GM21367 (cell line): ENCODE data around the gene TTC28.

Experiments
- ATAC-seq: cut with Tn5 transposase; IDR thresholded peaks from one replicate; pipeline ENCODE4 v1.9.1; 2021; ENCODE audit not compliant: unreplicated experiment

TTC28 gene

DNA sequence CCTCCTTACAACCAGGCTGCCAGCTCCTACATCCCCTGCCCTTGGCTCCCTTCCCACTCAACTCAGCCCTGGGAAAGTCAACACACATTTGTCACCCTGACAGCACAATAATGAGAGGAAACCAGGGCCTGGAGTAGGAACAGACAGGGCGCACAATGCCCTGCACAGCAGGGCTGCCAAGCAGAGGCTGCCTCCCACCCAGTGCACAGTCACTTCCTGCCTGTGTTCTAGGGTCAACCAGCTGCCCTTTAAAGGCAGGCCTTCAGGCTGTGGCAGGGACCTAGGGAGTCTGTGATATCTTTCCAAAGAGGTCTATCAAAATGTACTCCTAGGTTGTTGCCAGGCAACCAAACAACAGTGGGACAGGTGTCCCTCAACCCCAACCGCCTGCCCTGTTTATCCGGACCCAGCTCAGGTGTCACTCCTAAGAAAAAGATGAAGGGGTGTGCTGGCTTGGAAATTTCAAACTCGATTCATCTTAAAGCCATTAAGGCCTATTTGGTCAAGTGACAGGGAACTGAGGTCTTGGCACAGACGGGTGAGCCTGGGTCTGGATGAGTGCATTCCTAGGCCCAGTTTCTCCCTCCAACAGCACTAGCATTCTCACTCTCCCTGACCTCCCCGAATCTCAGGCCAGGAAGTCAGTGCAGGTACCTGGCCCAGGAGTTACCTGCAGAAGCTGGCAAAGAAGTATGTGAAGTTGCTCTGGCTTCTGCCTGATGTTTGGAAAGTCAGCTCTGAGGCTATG, 650.3 kb downstream of the TTC28 start:
- ATAC-seq: no peak

DNA sequence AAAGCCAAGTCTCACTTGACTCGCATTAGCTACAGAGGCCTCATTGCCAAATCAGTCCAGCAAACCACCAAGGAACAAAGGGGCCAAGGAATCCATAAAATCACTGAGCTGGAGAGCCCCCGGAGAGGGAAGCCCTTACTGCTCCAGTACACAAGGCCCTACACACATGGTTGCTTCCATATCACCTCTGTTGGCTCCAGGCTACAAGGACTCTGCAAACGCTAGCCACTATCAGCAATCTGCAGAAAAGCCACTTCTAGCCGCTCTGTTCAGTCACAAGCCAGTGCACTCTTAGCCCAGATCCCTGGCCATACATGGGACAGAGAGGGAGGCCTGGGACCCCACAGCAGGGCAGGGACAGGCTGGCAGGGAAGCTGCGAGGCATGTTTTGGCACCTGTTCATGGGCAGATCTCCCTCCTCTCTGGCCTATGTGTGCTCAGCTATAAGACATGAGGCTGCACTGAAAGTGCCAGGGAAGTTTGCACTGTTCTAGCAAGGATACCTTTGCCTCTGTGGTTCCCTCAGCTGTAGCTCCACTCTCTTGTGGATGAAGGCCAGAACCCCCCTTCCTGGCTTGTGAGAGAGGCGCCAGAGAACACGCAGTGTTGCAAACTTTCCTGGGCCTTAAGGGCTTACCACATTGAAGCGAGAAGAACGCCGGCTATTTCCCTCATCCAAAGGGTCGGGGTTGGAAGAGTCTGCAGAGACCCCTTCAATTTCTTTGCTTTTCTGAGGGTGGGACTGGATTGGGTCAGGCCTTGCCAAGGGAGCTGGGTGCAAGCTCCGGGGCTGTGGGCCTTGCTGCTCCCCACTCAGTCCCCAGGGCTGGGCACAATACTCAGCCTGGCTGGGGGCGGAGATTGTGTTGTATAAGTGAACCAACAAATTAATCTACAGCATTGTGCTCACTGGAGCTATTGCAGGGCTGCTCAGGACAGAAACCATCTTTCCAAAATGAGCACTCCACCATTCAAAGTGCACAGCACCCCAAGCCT, 651.9 kb downstream of the TTC28 start:
- no peak for ATAC-seq

DNA sequence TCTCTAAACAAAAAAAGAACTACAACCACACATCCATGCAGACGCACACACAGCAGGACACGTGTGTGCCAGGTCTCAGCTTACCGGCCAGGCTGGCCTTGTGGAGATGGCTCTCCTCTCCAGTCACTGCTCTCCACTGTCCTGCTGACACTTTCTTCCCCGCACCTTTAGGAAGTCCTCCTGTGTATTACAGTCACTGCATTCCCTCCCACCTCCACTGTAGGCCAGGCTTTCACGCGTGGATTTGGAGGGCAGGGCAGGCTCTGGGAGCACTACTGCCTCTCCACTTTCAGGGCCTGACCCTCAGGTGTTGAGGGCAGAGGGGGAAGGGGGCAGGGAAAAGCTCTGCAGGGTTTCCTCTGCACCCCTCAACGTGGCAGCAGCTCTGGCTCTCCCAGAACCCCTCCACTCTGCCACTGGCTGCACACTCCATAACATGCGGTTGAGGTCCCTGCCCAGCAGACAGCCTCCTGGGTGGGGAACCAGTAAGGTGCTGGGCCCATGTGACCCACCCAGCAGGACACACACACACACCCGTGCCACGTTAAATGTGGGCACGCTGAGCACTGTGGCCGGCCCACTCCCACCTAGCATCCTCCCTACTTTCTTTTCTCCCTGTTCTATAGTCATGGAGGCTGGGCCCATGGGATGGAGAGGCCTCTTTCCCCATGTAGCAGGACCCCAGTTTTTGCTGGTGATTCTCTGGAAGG, 653.6 kb downstream of the TTC28 start:
- ATAC-seq: no peak

DNA sequence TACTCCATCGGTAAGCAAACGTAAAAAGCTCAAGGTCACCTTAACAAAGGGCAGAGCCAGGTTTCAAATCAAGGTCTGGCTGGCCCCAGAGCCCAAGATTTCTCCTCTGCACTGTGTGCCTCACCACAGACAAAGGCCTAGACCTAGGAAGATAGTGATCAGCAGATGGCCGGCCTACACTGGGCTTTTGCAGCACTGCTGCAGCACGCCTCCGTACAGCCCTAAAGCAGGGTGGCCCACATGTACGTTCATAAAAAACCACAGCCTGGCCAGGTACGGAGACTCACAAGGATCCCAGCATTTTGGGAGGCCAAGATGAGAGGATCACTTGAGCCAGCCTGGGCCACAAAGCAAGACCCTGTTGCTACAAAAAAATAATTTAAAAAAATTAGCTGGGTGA, 654.3 kb downstream of the TTC28 start:
- ATAC-seq: no peak

DNA sequence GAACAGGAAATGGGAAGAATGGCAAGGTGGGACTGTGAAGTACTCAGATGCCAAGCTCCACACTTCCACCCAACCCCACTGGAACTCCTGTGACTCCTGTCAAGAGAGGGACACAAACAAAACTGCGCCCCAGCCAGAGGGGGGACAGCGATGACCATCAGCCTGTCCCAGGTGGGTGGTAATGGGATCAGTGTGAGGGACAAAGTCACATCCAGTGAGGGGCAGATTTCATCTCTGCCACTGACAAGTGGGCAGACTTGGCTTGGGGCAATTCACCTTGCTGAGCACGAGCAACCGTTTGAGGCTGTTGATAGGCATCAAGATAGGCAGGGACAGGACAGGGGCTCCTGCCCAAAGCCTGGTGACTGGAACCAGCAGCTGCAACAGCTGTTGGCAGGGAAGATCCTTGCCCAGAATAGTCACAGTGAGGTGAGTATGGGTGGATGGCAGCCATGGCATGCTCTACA, 655.2 kb downstream of the TTC28 start:
- no peak for ATAC-seq

DNA sequence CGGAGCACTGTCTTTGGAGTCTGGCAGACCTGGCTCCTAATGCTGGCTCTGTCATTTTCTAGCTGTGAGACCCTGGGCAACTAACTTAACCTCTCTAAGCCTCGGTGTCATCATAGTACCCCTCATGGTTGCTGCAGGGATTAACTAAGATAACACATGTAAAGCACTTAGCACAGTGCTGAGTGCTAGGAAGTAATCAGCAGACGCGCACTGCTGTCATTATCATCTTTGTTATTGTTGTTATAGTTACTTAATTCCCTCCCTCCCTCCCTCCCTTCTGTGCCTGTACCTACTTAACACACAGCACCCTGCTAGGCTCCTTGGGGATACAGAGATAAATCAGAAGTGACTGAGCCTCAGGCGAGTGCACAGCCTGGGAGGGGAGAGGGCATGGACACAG, 655.9 kb downstream of the TTC28 start:
- ATAC-seq: no peak

DNA sequence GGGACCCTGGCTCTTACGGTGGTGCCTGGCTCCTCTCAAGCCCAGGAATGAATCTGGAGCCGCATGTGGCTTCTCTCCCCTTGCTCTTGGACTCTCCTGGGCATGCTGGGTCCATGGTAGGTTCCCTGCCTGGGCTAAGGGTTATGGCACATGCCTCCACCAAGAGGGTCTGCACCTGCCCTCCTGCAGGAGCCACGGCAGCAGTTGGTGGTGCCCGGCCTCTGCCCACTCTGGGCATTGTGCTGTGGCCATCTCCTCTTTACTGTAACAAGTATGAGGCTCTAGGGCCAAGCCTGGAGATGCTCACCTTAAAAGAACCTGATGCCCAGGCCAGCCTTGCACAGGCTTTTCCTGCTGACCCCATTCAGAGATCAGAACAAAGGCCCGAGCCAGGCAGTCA, 656.6 kb downstream of the TTC28 start:
- no peak for ATAC-seq

DNA sequence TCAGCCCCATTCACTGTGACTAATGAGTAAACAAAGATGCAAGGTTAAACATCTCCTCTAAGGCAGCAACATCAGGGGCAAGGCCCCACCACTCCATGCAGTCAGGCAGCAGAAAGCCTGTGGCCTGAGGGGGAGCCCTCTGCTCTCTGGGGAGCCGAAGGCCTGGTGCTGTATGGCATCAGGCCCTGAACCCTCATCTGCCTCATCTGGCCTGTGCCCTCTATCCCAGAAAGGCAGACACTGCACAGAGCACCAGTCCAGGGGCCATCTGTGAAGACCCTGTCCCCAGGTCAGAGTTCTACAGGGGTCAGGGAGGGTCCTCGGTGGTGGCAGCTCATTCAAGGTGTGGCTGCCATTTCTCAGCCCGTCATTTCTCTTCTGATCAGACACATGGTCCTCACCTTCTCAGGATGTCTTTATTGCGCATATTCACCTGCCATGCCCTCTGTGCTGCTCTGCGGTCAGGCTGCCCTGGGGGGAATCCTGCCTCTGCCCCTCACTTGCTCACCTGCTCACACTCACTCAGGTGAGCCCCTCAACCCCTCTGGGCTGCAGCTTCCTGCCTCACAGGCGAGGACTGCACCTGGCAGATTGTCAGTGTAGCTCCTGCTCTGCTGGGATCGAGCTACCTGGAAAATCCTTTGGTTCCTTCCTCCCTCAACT, 657.5 kb downstream of the TTC28 start:
- ATAC-seq: no peak

DNA sequence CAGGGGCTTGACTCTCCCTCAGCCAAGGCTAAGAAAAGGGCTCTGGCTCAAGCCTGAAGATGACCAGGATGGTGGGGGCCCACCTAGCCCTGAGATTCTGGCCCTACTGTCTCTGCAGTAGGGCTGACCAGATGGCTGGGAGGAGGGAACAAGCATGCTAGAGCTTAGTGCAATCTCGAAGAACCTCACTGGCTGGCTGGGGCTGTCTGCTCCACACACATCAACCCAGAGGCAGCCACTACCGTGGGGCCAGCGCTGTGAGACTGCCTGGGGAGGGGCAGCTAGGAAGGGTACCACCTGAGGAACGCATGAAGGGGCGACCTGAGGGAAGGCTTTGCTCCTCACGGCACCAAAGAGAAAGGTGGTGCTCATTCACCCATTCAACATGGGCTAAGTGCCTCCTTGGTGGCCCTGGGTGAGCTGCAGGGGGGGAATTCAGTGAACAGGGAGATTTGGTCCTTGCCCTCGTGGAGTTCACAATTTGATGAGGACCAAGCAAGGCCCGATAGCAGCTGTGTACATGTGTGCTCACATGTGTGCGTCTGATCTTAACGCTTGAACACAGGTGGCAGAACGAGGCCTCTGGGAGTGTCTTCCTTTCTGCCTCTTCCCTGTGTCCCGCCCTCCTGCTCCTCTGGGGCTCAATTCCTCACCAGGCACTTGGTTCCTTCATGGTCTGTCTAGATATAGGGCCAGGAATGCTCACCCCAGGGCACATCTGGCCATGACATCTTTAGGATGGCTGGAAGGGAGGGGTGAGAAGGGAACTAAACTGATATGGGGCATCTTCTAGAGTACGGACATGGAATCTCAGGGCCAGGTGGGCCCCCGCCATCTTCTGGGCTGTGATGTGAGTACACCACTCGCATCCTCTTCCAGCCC, 658.3 kb downstream of the TTC28 start:
- ATAC-seq: no peak

DNA sequence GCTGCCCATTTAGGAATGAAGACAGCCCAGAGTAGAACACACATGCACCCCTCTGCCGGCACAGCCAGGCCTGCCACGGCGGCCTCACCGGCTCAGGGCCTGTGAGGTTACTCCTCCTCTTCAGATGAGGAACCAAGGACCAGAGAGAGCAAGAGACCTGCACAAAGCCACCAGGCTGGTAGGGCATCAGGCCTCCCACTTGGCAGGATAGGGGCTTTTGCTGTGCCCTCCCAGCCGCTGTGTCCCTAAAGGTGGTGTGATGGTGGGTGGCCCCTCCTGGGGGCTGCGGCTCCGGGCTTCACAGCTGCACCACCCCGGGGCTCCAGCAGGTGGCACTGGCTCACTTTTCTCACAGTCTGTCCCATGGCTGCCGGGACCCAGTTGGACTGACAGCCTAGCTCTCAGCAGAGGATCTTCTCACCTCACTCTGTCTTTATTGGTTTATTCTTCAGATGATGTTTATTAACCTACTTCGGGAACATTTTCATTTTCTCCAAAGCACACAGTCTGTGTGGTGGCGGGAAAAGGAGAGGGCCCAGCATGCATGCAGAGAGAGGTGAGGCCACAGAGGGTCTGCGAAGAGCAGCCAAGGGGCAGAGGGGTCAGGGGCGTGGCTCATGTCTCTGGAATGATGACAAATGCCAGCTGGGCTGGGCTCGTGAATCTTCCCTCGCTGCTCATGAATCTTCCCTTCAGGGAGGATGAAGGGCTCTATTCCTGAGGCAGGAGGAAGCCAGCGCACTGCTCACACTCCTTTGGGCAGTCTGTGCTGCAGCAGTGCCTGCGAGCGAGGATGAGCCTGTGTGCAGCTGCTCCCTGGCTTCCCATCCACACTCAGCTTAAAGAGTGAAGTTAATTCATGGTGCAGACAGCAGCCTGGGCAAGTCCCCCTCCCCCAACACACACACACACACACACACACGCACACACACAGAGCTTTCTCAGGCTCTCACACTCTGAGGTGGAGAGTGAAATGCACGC, 659.5 kb downstream of the TTC28 start:
- no peak for ATAC-seq

DNA sequence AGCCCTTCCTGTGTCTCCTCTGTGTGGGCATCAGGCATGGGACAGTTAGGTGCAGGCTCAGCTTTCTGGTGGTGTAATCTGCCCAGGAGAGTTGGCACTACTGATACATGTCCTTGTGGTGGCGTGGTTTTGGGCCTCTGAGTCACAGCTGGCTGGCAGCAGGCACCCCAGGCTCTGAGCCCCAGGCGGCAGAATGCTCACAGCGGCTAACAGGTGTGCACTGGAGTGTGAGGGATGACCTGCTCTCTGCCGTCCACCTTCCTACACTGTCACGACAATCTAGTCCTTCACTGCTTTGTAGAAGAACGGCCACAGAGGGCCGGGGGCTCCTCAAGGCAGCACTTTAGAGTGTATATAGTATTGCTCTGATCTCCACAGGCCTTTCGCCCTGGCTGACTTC, 660.3 kb downstream of the TTC28 start:
- ATAC-seq: no peak

DNA sequence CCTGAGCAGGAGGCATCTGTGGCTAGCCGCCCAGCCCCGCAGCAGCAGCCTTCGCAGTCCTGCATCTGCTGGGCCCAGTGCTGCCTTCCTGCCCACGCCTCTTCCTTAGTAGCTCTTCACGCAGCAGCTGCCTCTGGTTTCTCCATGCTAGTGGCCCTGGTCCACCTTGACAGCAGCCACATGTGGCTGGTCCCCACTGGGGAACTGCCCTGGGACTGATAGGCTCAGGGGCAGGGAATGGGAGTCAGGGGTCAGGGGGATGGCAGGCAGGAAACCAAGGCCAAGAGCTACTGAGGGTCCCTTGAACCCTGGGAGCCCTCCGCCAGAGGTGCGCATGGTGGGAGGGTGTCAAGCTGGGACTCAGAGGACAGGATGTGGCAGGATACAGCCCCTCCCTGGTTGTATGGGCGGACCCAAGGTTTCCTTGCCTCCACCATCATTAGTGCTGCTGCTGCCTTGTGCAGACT, 661.1 kb downstream of the TTC28 start:
- no peak for ATAC-seq

DNA sequence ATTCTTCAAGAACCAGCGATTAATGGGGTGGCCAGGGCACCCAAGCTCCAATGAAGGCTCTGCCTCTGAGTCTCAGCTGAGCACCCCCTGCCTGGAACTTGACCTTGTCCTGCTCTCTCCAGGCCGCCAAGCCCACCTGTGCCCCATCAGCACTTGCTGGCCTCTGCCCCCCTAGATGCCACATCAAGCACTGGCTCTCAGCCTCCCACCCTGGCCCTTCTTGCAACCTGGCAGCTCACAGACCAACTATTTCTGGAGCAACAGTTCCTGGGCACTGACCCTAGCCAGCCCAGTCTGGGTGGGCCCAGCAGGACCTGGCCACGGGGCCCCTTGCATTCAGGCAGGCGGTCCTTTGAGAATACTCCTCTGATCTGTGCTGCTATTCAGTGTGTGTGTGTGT, 661.8 kb downstream of the TTC28 start:
- ATAC-seq: no peak

DNA sequence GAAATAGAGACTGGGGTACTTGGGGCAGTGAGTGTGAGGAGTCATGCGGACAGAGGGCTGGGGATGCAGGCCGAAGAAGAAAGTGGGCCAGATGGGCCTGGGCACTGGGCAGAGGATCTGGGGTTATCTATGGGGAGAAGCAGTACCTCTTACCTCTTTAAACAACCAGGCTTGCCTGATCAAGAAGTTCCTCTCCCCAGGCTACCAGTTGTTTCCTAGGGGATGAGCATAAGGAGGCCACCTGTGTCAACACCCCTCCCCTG, 662.2 kb downstream of the TTC28 start:
- ATAC-seq: no peak

DNA sequence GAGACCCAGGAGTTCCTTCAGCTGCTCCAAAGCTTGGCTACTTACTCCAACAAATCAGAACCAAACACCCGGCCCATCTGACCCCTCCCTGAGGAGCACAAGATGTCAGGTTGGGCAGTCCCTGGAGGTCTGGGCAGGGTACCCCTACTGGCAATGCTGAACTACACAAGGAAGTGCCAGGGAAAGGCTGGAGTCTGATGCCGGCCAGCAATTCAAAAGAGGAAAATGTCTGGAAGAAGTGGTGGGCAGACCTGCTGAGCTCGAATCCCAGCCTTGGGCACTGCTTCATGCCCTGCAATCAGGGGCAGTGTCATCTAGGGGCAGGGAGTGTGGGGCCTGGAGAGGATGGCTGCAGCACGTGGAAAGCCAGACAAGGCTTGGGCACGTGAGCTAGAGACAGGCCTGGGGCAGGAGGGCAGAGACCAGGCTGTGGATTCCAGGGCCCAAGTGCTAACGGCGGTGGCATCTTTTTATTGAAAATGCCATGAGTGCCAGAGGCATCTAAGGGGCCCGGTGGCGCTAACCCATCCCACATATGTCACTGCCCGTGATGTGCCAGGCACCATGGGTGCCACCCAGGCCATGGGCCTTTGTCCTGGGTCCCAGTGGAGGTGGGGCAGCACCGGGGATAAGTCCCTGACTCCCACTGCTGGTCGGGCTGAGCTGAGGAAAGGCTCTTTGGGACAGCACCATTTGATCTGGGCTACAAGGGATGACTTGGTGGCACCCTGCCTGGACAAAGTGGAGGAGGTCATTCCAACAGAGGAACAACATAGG, 662.7 kb downstream of the TTC28 start:
- no peak for ATAC-seq

DNA sequence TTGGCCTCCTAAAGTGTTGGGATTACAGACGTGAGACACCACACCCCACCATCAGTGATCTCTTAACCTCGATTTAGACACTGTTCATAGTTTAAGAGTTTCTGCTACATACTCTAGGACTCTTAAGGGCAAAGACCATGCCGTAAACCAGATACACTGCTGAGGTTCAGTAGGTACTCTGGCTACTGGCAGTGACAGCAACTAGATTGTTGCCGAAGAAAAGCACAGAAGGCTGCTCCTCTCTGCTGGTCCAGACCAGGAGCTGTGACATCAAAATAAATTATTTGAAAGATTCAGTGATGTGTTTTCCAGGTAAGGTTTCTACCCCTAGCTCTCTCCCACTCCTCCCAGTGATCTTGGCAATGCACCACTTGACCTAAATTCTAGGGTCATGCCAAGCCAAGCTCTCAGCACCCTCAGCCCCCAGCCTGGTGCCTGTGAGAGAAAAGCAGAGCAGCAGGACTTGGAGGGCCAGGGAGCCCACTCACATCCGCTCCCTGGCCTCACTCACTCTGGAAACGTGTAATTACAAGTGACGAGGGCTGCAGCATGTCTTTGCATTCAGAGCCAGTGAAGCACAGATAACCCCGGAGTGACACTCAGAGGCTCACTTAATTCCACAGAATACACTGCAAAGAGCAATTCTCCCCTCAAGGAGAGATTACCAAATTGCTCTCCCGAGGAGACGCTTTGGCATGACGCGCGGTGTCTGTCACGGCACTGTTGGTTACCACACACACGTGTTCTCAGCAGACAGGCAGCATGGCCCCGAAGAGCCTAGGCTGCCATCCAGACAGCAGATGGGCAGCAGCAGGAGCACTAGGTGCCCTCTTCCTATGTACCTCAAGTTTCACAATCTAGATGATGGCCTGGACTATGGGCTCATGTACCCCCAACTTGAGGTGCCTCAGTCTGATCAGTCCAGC, 663.7 kb downstream of the TTC28 start:
- ATAC-seq: no peak

DNA sequence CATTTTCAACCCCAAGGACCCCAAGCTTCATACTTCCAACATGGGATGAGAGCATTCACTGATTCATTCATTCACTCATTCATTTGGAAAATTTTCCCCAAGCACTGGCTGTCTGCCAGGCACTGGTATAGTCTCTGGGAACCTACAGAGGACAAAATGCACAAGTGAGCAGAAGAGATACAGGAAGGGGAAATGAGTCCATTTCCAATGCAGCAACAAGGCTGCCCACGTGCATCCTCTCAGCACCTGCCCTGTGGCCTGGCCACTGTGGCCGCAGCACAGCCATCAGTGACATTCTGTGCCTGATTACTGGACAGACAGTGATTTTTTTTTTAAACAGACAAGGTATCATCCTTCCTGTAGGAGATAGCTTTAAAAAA, 664.6 kb downstream of the TTC28 start:
- no peak for ATAC-seq
